OCI-M2 (cell line): ENCODE data around the gene C4B.

Experiments used
- DNase-seq: peaks from one replicate; lab custom pipeline; 2025; ENCODE audit not compliant: unreplicated experiment; lab: John Stamatoyannopoulos, UW

The C4B gene

DNA sequence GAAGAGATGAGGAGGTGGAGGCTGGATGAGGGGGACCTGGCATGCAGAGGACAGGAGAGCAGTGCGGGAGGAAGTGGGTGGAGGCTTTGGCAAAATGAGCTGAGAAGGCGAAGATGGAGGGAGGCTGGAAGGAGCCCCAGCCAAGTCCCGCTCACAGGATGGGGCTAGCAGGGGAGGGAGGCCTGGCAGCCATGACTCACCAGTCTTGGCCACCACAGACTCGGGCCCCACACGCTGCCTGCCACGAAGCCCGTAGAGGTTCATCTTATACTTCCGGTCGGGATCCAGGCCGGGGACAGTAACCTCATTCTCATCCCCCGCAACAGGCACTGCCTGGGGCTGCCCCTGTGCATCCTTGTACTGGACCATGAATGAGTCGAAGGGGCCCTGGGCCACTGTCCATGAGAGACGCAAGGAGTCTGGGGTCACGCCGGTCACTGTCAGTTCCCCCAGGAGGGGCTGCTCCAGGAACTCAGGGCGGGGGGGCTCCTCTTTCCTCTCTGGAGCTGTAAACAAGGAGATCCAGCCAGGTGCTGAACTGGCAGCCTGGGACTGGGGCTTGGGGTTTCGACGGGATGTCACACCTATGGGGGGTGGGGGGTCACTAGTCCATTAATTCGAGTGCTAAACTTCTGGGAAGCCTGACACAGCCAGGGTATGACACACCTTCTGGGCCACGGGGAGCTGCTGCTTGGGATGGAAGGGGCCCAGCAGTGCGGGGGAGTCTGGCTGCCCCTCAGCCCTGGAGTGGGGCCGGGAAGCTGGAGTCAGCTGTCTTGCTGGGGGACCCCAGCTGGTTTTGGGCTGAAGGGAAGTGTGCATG lies 66.8 kb downstream of the C4B start:
- no peak for DNase-seq

DNA sequence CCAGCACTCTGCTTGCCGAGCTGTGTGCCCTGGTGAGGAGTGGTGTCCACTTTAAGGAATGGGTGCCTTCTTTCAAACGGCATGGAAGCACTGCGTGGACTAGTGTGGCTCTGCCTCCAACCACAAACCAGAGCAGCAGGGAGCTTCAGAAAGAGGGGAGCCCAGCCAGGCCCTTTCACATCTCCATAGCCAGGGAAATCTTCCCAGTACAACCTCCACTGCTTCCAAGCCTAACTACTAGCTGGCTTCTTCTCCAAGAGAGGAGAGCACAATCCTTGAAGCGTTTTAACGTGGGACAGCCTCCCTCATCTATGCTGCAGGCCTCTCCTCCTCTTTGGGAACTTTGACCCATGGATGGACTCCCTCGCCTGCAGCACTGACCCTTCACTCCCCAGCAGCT lies 67.9 kb downstream of the C4B start:
- no peak for DNase-seq

DNA sequence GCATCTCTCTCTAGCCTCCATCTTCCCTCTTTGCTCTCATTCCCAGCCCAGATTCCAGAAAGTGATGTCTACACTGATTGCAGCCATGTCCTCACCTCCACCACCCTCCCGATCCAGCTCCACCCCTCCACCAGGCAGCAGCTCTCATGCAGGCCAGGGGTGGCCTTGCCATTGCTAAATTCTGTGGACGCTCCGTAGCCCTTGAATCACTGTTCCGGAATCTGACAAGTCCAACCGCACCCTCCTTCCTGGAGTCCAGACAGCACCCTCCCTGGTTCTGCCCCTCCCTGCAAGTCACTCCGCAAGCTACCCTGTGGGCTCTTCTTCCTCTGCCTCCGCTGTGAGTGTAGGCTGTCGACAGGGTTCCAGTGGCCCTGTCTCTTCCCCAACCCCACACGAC lies 68.3 kb downstream of the C4B start:
- DNase-seq, result no peak

DNA sequence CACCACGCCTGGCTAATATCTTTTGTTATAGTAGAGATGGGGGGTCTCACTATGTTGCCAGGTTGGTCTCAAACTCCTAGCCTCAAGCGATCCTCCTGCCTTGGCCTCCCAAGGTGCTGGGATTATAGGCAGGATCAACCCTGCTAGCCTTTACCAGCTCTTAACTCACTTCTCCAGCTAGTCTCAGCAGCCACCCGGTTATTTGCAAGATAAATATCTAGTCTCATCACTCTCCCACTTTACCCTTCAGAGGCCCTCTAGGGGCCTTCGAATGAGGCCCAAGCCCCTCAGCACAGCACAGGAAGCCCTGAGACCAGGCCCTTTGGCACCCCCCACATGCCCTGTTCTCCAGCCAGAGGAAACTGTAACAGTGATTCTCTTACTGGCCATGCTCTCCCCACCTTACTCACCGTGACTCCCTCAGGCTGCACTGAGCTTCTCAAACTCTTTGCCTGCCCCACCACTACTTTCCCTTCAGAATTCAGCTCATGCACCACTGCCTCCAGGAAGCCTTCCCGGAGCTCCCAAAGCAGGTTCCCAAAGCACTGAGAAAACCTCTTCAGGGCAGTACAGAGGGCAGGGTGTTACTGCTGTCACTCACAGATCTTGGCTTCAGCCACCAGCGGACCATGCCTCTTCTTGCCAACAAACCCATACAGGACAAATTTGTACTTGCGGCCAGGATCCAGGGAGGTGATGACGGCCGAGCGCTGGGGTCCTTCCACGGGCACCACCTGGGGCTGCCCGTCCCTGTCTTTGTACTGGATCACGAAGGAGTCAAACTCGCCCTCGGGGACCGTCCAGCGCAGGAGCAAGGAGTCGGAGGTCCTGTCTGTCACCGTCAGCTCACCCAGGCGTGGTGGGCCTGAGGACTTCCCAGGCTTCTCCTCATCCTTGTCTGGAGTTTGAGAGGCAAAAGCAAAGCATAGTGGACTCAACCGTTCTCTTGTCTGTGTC lies 69.5 kb downstream of the C4B start:
- DNase-seq, result no peak

DNA sequence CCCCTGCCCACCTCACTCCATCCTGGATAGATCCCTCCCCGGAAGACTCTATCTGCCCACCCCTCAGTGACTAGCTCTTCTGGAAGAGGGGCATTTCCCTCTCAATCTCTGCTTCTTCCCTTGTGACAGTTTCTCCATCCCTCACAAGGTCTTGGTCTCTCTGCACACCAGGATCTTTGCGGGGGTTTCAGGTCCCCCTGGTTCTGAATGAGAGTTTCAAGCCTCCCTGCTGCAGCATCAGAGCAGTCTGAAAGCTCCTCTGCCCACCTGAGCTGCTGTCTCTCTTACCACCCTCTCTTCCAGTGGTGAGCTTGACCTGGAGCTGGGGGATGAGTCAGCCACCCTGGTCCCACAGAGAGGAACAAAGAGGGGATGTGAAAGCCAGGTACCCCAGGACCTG lies 70.2 kb downstream of the C4B start:
- DNase-seq, result no peak
